Choroid plexus epithelial cell (primary cell): ENCODE measurements around the gene LIPC.

Source experiments
- DNase-seq: peaks from one replicate; pipeline ENCODE4 v3.0.0-alpha.2; 2010; ENCODE audit warnings: low read depth
- H3K4me3 ChIP-seq: 2 replicates; pipeline ENCODE4 v1.5.1; 2011; ENCODE audit warnings: low read depth, mild to moderate bottlenecking, control low read depth, low read length, moderate library complexity
- CTCF ChIP-seq: conservative IDR thresholded peaks from 2 replicates; pipeline ENCODE4 v1.5.1; 2011; ENCODE audit warnings: low read depth, mild to moderate bottlenecking, control low read depth, inconsistent platforms, low read length, moderate library complexity

LIPC gene

GRCh38 chr15:58532126-58532525 lies 100.3 kb downstream of the LIPC start:
- DNase-seq = no peak
- TF ChIP-seq CTCF = no peak
- no peak overlapping the region for H3K4me3 ChIP-seq

GRCh38 chr15:58534556-58534955 lies 102.8 kb downstream of the LIPC start:
- no peak for DNase-seq
- TF ChIP-seq CTCF = no peak
- no peak overlapping the region for H3K4me3 ChIP-seq

- no peak overlapping the region for H3K4me3 ChIP-seq
- DNase-seq = no peak
- TF ChIP-seq CTCF = no peak
These were observed 103.5 kb downstream of the LIPC start for GRCh38 chr15:58535337-58535736.

DNA sequence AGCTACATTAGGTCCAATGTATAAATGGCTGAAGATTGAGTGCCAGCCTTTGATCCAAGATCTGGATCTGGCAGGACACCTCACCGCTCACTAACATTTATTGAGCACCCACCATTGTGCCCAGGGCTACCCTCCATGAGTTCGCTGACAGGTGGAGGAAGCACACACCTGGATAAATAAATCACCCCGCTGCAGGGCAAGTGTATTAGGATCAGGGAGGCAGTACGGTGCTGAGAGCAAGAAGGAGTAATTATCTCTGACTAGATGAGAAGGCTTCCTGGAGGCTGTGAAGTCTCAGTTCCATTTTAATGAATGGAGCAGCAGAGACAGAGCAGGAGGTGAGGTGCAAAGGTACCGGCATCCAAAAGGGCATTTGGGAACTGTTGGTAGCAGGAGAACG lies 104.1 kb downstream of the LIPC start:
- H3K4me3 ChIP-seq = no peak overlapping the region
- DNase-seq = no peak
- TF ChIP-seq CTCF = no peak

DNA sequence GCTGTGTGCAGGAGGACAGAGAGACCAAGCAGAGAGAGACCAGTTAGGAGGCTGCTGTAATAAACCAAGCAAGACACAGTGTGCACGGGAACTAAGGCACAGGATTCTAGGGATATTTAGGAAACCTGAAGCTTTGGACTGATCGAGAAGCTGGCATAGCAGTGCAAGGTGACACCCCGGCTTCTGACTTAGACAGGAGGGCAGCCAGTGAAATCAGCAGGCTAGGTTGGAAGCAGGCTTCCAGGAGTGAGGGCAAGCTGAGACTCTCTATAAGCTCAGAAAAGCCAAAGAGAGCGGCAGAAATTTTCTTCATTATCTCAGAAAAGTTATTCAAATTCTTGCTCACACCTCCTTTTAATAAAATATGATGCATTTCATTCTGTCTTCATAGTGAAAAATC lies 104.6 kb downstream of the LIPC start:
- no peak for TF ChIP-seq CTCF
- no peak for DNase-seq
- H3K4me3 ChIP-seq = no peak overlapping the region

- H3K4me3 ChIP-seq = no peak overlapping the region
- TF ChIP-seq CTCF = no peak
- no peak for DNase-seq
These were observed 105.2 kb downstream of the LIPC start for GRCh38 chr15:58537033-58537432.

DNA sequence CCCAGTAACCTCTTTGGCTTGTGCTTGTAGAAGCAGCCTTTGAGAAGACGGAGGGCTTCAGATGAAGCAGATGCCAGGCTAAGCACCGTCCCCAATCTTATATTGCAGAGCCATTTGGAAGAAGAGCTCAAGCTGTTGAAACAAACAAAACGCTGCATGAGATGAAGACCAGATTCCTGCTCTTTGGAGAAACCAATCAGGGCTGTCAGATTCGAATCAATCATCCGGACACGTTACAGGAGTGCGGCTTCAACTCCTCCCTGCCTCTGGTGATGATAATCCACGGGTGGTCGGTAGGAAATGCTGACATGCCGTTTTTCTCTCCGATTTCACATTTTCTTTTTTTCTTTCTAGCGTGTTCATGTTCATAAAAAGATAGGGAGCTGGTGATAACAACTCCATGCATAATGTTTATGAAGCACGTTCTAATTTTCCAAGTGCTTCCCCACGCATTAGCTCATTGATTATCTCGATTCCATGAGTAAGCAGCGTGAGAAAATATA lies 106.5 kb downstream of the LIPC start:
- no peak overlapping the region for H3K4me3 ChIP-seq
- no peak for DNase-seq
- no peak for TF ChIP-seq CTCF
